PC-3 (cell line): ENCODE data around the gene ZNF569. TPM values are rescaled to one million over a fixed set of nuclear protein-coding genes. Genes with fewer than 3 reads are reported as not detected.
"Not testable (repeated sequence)": the region's sequence is repeated elsewhere in the genome, so short reads cannot be mapped to it uniquely, and the experiment has no call there.

Experiments used
- ATAC-seq: fragments of 200-7000 bp; cut with Tn5 transposase; 2 replicates; pipeline ENCODE4 v1.9.1; 2020; ENCODE audit warnings: mild to moderate bottlenecking, moderate library complexity
- BruUV-seq: library from RNA; stranded (reverse); fragments of 400-500 nt; replicated peaks from 2 replicates; lab custom pipeline; 2021; lab: Mats Ljungman, UMichigan
- CTCF ChIA-PET: fragments of 300-600 bp; sonication (Branson Sonifier 250); formaldehyde crosslinking; loops from one replicate; lab custom pipeline; 2022; ENCODE audit warnings: antibody characterized with exemption; lab: Charles Lee
- POLR2A ChIA-PET: fragments of 300-600 bp; sonication (Branson Sonifier 250); formaldehyde crosslinking; loops from one replicate; lab custom pipeline; 2022; ENCODE audit warnings: antibody characterized with exemption; ENCODE audit not compliant: unreplicated experiment; lab: Charles Lee
- DNase-seq: peaks from one replicate; pipeline ENCODE4 v3.0.0-alpha.2; 2015
- H2AFZ ChIP-seq: fragments of 300-600 bp; sonication (generic); 2 replicates; pipeline ENCODE4 v1.6.0; 2016; ENCODE audit warnings: antibody characterized with exemption, low read length
- H3F3A ChIP-seq: fragments of 300-600 bp; sonication (generic); one replicate; pipeline ENCODE4 v1.6.0; 2017; ENCODE audit warnings: antibody characterized with exemption, low read length, control low read depth, mild to moderate bottlenecking; ENCODE audit not compliant: unreplicated experiment
- H3K27ac ChIP-seq: fragments of 300-600 bp; sonication (generic); 2 replicates; pipeline ENCODE4 v1.5.1; 2016; ENCODE audit warnings: mild to moderate bottlenecking, low read length
- H3K27me3 ChIP-seq: fragments of 300-600 bp; sonication (generic); 2 replicates; pipeline ENCODE4 v1.6.1; 2016; ENCODE audit warnings: low read length, mixed read lengths
- H3K36me3 ChIP-seq: fragments of 300-600 bp; sonication (generic); 2 replicates; pipeline ENCODE4 v1.6.1; 2016; ENCODE audit warnings: low read depth, mixed run types, low read length, mixed read lengths
- H3K4me1 ChIP-seq: fragments of 300-600 bp; sonication (generic); 2 replicates; pipeline ENCODE4 v1.5.1; 2016; ENCODE audit warnings: low read length; ENCODE audit not compliant: insufficient read depth
- H3K4me2 ChIP-seq: fragments of 300-600 bp; sonication (generic); 2 replicates; pipeline ENCODE4 v1.6.0; 2016; ENCODE audit warnings: low read length
- H3K4me3 ChIP-seq: fragments of 300-600 bp; sonication (generic); 2 replicates; pipeline ENCODE4 v1.5.1; 2016; ENCODE audit warnings: mild to moderate bottlenecking, low read length, mixed read lengths
- H3K79me2 ChIP-seq: fragments of 300-600 bp; sonication (generic); 2 replicates; pipeline ENCODE4 v1.6.1; 2017; ENCODE audit warnings: low read length, mixed read lengths
- H3K9ac ChIP-seq: fragments of 300-600 bp; sonication (generic); 2 replicates; pipeline ENCODE4 v1.6.0; 2016; ENCODE audit warnings: mild to moderate bottlenecking, low read length
- H3K9me2 ChIP-seq: fragments of 300-600 bp; sonication (generic); replicated peaks from 2 replicates; pipeline ENCODE4 v1.6.1; 2016; ENCODE audit warnings: mixed run types, low read length, mixed read lengths
- H3K9me3 ChIP-seq: fragments of 300-600 bp; sonication (generic); 2 replicates; pipeline ENCODE4 v1.6.1; 2016; ENCODE audit warnings: low read length, mixed read lengths
- H4K20me1 ChIP-seq: fragments of 300-600 bp; sonication (generic); 2 replicates; pipeline ENCODE4 v1.6.1; 2016; ENCODE audit warnings: low read length, mixed read lengths
- EZH2 ChIP-seq: fragments of 300-600 bp; sonication (generic); IDR thresholded peaks from one replicate; pipeline ENCODE4 v1.6.1; 2017; ENCODE audit warnings: antibody characterized with exemption, mild to moderate bottlenecking, low read length; ENCODE audit not compliant: unreplicated experiment
- EZH2phosphoT487 ChIP-seq: fragments of 300-600 bp; sonication (generic); IDR thresholded peaks from 2 replicates; pipeline ENCODE4 v1.6.1; 2018; ENCODE audit warnings: mild to moderate bottlenecking, antibody characterized with exemption, low read length, borderline replicate concordance
- intact Hi-C: fragments of 100-400 bp; cut with micrococcal nuclease; formaldehyde crosslinking; loops from 2 replicates; pipeline ENCODE4 v1.9.0; 2023
- total RNA-seq: library from RNA; depleted of rRNA; stranded (reverse); fragments of >200 nt; gene quantifications from 2 replicates; pipeline ENCODE4 v1.2.3, GENCODE V29; 2014
- TF ChIP-seq, protein P1 (sequence below): fragments of 300-600 bp; sonication (generic); conservative IDR thresholded peaks from 2 replicates; pipeline ENCODE4 v1.5.1; 2017; ENCODE audit warnings: antibody characterized with exemption, low read depth, mild to moderate bottlenecking, low read length

Gene ZNF569
- total RNA-seq, 1 experiment from 2014 or later = 1.5 TPM

- Histone ChIP-seq H3F3A (no peaks in the 10 kb centered on the region), H3K36me3 (peaks cover 8% of the 10 kb centered on the region; the same call in 1 of the 2 replicates), H3K9me3 (peaks cover 27% of the 10 kb centered on the region), H3K79me2 (no peaks in the 10 kb centered on the region), H3K9me2 (no peaks in the 10 kb centered on the region), H3K27ac (no peak overlapping the region), H3K4me1 (no peaks in the 10 kb centered on the region), H4K20me1 (no peaks in the 10 kb centered on the region), H2AFZ (no peak overlapping the region), H3K4me2 (no peak overlapping the region), H3K4me3 (no peak overlapping the region; the same call in 1 of the 2 replicates), H3K27me3 (no peaks in the 10 kb centered on the region), H3K9ac (no peak overlapping the region)
- ChIA-PET CTCF (no interaction called here), POLR2A (no interaction called here)
- no TSS peak for BruUV-seq
- TF ChIP-seq, protein P1, sequence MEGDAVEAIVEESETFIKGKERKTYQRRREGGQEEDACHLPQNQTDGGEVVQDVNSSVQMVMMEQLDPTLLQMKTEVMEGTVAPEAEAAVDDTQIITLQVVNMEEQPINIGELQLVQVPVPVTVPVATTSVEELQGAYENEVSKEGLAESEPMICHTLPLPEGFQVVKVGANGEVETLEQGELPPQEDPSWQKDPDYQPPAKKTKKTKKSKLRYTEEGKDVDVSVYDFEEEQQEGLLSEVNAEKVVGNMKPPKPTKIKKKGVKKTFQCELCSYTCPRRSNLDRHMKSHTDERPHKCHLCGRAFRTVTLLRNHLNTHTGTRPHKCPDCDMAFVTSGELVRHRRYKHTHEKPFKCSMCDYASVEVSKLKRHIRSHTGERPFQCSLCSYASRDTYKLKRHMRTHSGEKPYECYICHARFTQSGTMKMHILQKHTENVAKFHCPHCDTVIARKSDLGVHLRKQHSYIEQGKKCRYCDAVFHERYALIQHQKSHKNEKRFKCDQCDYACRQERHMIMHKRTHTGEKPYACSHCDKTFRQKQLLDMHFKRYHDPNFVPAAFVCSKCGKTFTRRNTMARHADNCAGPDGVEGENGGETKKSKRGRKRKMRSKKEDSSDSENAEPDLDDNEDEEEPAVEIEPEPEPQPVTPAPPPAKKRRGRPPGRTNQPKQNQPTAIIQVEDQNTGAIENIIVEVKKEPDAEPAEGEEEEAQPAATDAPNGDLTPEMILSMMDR = no peak
- TF ChIP-seq EZH2phosphoT487 (no peak), EZH2 (no peak)
- ATAC-seq (no peak), DNase-seq (no peak)
- intact Hi-C loops = no loop called here
Observed at GRCh38 chr19:37413313-37414084, 53.7 kb downstream of the ZNF569 start.

- no peaks in the 10 kb centered on the region for H3F3A ChIP-seq
- ATAC-seq = no peak
- H3K9me3 ChIP-seq = peaks cover 27% of the 10 kb centered on the region
- no peaks in the 10 kb centered on the region for H4K20me1 ChIP-seq
- peaks cover 8% of the 10 kb centered on the region; the same call in 1 of the 2 replicates for H3K36me3 ChIP-seq
- ChIA-PET POLR2A (no interaction called here), CTCF (no interaction called here)
- no peak for TF ChIP-seq EZH2
- TF ChIP-seq EZH2phosphoT487 = no peak
- TF ChIP-seq, protein P1 = no peak
- no TSS peak for BruUV-seq
- no peaks in the 10 kb centered on the region for H3K9me2 ChIP-seq
- no peak overlapping the region for H3K9ac ChIP-seq
- H3K27ac ChIP-seq = no peak overlapping the region
- no peak for DNase-seq
- no peak overlapping the region for H2AFZ ChIP-seq
- no peak overlapping the region for H3K4me2 ChIP-seq
- no peaks in the 10 kb centered on the region for H3K27me3 ChIP-seq
- H3K4me3 ChIP-seq = no peak overlapping the region
- H3K79me2 ChIP-seq = no peaks in the 10 kb centered on the region
- intact Hi-C loops = no loop called here
- H3K4me1 ChIP-seq = no peaks in the 10 kb centered on the region
Observed at GRCh38 chr19:37412700-37413099, 54.5 kb downstream of the ZNF569 start.

DNA sequence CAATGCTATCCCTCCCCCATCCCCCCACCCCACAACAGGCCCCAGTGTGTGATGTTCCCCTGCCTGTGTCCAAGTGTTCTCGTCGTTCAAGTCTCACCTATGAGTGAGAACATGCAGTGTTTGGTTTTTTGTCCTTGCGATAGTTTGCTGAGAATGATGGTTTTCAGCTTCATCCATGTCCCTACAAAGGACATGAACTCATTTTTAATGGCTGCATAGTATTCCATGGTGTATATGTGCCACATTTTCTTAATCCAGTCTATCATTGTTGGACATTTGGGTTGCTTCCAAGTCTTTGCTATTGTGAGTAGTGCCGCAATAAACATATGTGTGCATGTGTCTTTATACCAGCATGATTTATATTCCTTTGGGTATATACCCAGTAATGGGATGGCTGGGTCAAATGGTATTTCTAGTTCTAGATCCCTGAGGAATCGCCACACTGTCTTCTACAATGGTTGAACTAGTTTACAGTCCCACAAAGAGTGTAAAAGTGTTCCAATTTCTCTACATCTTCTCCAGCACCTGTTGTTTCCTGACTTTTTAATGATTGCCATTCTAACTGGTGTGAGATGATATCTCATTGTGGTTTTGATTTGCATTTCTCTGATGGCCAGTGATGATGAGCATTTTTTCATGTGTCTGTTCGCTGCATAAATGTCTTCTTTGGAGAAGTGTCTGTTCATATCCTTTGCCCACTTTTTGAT lies 61.0 kb downstream of the ZNF569 start:
- intact Hi-C loops, DNase-seq, H3K9ac ChIP-seq, H3K4me3 ChIP-seq, H3K4me2 ChIP-seq, H3K36me3 ChIP-seq, ATAC-seq, H3K27ac ChIP-seq, H3K4me1 ChIP-seq, H3K9me2 ChIP-seq, H3K9me3 ChIP-seq, H3K27me3 ChIP-seq, H3K79me2 ChIP-seq, H2AFZ ChIP-seq, BruUV-seq, H3F3A ChIP-seq, H4K20me1 ChIP-seq, CTCF ChIA-PET, POLR2A ChIA-PET: not testable (repeated sequence)
